ENCODE measurements around the gene RNU2-63P.
"Not testable (repeated sequence)": the region's sequence is repeated elsewhere in the genome, so short reads cannot be mapped to it uniquely, and the experiment has no call there.

RNU2-63P gene

DNA sequence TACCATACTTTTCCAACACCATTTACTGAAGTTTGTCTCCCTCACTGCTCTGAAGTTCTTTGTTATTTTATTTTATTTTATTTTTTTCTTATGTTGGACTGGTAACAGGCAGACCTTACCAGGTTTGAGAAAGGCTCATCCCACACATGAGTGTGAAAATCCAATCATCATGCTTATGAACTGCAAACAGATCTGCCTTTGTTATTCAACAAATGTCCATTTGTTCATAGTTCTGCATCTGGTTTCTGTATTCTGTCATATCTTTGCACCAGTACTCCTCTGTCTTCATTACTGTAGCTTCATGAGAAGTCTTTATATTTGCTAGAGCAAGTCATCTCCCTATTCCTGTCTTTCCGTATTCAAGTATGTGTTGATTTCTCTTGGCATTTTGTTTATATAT lies 5.3 kb downstream of the RNU2-63P start:
- H3K27me3 ChIP-seq (ENCODE audit: control insufficient read depth in 2 of 2, insufficient read depth in 2 of 2, low read length in 2 of 2), result no peaks in the 10 kb centered on the region
- H3K27ac ChIP-seq (ENCODE audit: low read depth in 2 of 2, low read length in 2 of 2), result no peak overlapping the region
- H3K9me3 ChIP-seq (ENCODE audit: control insufficient read depth in 2 of 2, low read length in 2 of 2), result no peaks in the 10 kb centered on the region
- H3K4me1 ChIP-seq (ENCODE audit: control insufficient read depth in 2 of 2, insufficient read depth in 2 of 2, low read length in 2 of 2), result no peaks in the 10 kb centered on the region
- H3K36me3 ChIP-seq (ENCODE audit: control insufficient read depth in 2 of 2, insufficient read depth in 2 of 2, low read length in 2 of 2), result no peaks in the 10 kb centered on the region
- H3K9ac ChIP-seq (ENCODE audit: low read depth in 1 of 2, low read length in 2 of 2), result no peak overlapping the region
- H3K4me3 ChIP-seq (ENCODE audit: low read length in 2 of 2), result no peak overlapping the region

DNA sequence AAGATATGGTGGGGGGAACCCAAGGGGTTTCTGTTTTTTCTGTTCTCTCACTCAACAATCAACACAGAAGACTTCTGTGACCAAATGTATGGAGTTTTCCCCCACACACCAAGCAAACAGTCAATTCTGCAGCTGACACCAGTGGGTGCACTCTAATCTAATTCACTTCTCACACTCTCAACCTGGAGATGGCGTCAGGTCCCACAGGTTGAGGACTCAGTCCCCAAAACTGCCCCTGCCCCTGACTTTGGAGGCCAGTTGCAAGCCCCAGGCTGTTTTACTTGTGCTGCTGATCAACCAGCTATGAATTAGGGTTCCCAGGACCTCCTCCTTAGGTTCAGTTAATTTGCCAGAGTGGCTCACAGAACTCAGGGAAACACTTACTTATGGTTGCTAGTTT lies 6.2 kb downstream of the RNU2-63P start:
- no peak overlapping the region for H3K4me3 ChIP-seq (ENCODE audit: low read length in 2 of 2)
- H3K36me3 ChIP-seq (ENCODE audit: control insufficient read depth in 2 of 2, insufficient read depth in 2 of 2, low read length in 2 of 2), result no peaks in the 10 kb centered on the region
- no peak overlapping the region for H3K9ac ChIP-seq (ENCODE audit: low read depth in 1 of 2, low read length in 2 of 2)
- no peaks in the 10 kb centered on the region for H3K27me3 ChIP-seq (ENCODE audit: control insufficient read depth in 2 of 2, insufficient read depth in 2 of 2, low read length in 2 of 2)
- no peaks in the 10 kb centered on the region for H3K4me1 ChIP-seq (ENCODE audit: control insufficient read depth in 2 of 2, insufficient read depth in 2 of 2, low read length in 2 of 2)
- no peaks in the 10 kb centered on the region for H3K9me3 ChIP-seq (ENCODE audit: control insufficient read depth in 2 of 2, low read length in 2 of 2)
- H3K27ac ChIP-seq (ENCODE audit: low read depth in 2 of 2, low read length in 2 of 2), result no peak overlapping the region

DNA sequence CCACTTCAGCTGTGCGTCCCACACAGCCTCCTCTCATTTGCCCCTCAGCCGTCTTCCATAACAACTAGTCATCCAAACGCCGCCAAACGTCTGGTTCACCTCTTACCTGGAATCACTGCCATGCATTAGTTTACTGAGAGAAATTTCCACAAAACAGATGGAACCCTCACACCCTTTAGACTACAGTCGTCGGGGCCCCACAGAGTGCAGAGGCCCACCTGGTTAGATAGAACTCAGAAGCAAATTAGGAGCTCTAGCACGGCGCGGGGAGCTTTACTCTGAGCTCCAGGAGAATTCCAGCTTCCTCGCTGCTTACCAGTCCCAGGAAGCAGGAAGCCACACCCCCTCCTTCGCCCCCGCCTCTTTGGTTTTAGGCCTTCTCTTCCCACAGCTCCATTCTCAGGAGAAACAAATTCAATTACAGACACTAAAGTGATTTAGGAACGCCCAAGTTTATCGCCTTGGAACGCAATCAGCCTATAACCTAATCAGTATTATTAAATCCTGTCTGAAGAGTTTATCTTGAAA lies 9.4 kb downstream of the RNU2-63P start:
- H3K9me3 ChIP-seq (ENCODE audit: control insufficient read depth in 2 of 2, low read length in 2 of 2), result no peaks in the 10 kb centered on the region
- H3K27me3 ChIP-seq (ENCODE audit: control insufficient read depth in 2 of 2, insufficient read depth in 2 of 2, low read length in 2 of 2), result no peaks in the 10 kb centered on the region
- no peak overlapping the region for H3K27ac ChIP-seq (ENCODE audit: low read depth in 2 of 2, low read length in 2 of 2)
- no peaks in the 10 kb centered on the region for H3K4me1 ChIP-seq (ENCODE audit: control insufficient read depth in 2 of 2, insufficient read depth in 2 of 2, low read length in 2 of 2)
- no peaks in the 10 kb centered on the region for H3K36me3 ChIP-seq (ENCODE audit: control insufficient read depth in 2 of 2, insufficient read depth in 2 of 2, low read length in 2 of 2)
- no peak overlapping the region for H3K9ac ChIP-seq (ENCODE audit: low read depth in 1 of 2, low read length in 2 of 2)
- H3K4me3 ChIP-seq (ENCODE audit: low read length in 2 of 2), result no peak overlapping the region

DNA sequence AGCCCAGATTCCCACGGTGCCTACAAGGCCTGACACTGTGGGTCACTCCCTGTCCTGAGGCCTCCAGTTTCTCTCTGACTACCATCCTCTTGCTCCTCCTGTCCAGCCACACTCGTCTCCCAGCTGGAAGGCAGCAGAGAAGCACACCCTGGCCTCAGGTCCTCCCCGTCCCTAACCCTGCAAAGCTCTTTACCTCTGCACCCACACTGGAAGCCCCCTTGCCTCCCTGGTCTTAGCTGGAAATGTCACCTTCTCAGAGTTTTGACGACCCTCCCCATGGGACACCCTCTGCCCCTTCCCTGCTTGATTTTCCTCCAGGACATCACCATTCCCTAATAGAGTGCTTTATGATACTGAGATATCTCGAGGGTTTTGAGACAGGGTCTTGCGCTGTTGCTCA lies 10.6 kb downstream of the RNU2-63P start:
- Histone ChIP-seq H3K36me3 (ENCODE audit: control insufficient read depth in 2 of 2, insufficient read depth in 2 of 2, low read length in 2 of 2) (no peaks in the 10 kb centered on the region), H3K9me3 (ENCODE audit: control insufficient read depth in 2 of 2, low read length in 2 of 2) (no peaks in the 10 kb centered on the region), H3K27me3 (ENCODE audit: control insufficient read depth in 2 of 2, insufficient read depth in 2 of 2, low read length in 2 of 2) (no peaks in the 10 kb centered on the region), H3K4me1 (ENCODE audit: control insufficient read depth in 2 of 2, insufficient read depth in 2 of 2, low read length in 2 of 2) (no peaks in the 10 kb centered on the region), H3K27ac (ENCODE audit: low read depth in 2 of 2, low read length in 2 of 2) (no peak overlapping the region), H3K4me3 (ENCODE audit: low read length in 2 of 2) (no peak overlapping the region), H3K9ac (ENCODE audit: low read depth in 1 of 2, low read length in 2 of 2) (no peak overlapping the region)

DNA sequence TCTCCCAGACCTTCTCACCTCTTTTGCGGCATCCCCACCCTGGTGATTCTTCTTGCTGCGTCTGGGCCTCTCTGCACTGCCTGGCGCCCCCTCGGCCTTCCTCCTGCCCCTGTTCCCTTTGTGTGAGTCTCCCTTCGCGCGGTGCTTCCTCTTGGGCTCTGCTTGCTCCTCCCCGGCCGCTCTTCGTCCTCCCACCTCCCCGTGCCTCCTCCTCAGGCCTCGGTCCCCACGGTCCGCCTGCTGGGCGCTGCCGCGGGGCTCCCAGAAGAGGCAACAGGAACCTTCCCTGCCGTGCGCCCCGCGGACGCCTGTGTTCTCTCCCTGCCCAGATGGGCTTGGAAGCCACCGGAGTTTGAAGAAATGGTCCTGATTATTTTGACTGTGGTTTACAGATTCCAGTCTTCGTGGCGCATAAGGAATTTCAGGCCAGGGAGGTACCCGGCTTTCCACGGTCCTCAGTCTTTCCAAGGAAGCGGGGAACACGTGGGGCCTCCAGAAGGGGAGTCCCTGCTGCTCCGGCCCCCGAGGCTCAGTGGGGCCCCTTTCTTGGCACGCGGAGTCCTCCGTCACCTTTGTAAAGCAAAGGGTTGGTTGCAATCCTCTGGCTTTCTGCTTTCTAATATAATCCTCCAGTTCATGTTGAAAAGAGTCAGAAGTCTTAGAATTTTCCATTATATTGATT lies 13.1 kb downstream of the RNU2-63P start:
- Histone ChIP-seq H3K9ac (ENCODE audit: low read depth in 1 of 2, low read length in 2 of 2) (no peak overlapping the region), H3K27me3 (ENCODE audit: control insufficient read depth in 2 of 2, insufficient read depth in 2 of 2, low read length in 2 of 2) (no peaks in the 10 kb centered on the region), H3K27ac (ENCODE audit: low read depth in 2 of 2, low read length in 2 of 2) (no peak overlapping the region), H3K9me3 (ENCODE audit: control insufficient read depth in 2 of 2, low read length in 2 of 2) (no peaks in the 10 kb centered on the region), H3K4me3 (ENCODE audit: low read length in 2 of 2) (no peak overlapping the region), H3K36me3 (ENCODE audit: control insufficient read depth in 2 of 2, insufficient read depth in 2 of 2, low read length in 2 of 2) (no peaks in the 10 kb centered on the region), H3K4me1 (ENCODE audit: control insufficient read depth in 2 of 2, insufficient read depth in 2 of 2, low read length in 2 of 2) (no peaks in the 10 kb centered on the region)

DNA sequence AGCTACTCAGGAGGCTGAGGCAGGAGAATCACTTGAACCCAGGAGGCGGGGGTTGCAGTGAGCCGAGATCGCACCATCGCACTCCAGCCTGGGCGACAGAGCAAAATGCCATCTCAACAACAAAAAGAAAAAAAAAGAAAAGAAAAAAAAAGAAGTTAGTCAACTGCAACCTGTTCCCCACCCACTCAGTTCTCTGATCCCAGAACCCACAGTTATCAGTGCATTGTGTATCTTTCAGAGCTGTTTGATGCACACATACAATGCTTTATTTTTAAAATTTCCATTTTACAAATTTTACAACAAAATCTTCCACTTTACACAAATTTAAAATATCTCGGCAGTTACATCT lies 14.0 kb downstream of the RNU2-63P start:
- H3K9ac ChIP-seq (ENCODE audit: low read depth in 1 of 2, low read length in 2 of 2), result no peak overlapping the region
- no peaks in the 10 kb centered on the region for H3K27me3 ChIP-seq (ENCODE audit: control insufficient read depth in 2 of 2, insufficient read depth in 2 of 2, low read length in 2 of 2)
- H3K9me3 ChIP-seq (ENCODE audit: control insufficient read depth in 2 of 2, low read length in 2 of 2), result no peaks in the 10 kb centered on the region
- no peaks in the 10 kb centered on the region for H3K36me3 ChIP-seq (ENCODE audit: control insufficient read depth in 2 of 2, insufficient read depth in 2 of 2, low read length in 2 of 2)
- H3K27ac ChIP-seq (ENCODE audit: low read depth in 2 of 2, low read length in 2 of 2), result no peak overlapping the region
- no peak overlapping the region for H3K4me3 ChIP-seq (ENCODE audit: low read length in 2 of 2)
- no peaks in the 10 kb centered on the region for H3K4me1 ChIP-seq (ENCODE audit: control insufficient read depth in 2 of 2, insufficient read depth in 2 of 2, low read length in 2 of 2)

DNA sequence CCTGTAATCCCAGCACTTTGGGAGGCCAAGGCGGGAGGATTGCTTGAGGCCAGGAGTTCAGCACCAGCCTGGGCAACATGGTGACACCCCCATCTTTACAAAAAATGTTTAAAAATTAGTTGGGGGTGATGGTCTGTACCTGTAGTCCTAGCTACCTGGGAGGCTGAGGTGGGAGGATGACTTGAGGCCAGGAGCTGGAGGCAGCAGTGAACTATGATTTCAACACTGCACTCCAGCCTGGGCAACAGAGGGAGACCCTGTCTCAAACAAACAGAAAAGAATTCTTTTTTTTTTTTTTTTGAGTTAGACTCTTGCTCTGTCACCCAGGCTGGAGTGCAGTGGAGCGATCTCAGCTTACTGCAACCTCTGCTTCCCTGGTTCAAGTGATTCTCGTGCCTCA lies 15.9 kb downstream of the RNU2-63P start:
- not testable (repeated sequence) for H3K36me3 ChIP-seq (ENCODE audit: control insufficient read depth in 2 of 2, insufficient read depth in 2 of 2, low read length in 2 of 2); H3K27me3 ChIP-seq (ENCODE audit: control insufficient read depth in 2 of 2, insufficient read depth in 2 of 2, low read length in 2 of 2); H3K9me3 ChIP-seq (ENCODE audit: control insufficient read depth in 2 of 2, low read length in 2 of 2); H3K27ac ChIP-seq (ENCODE audit: low read depth in 2 of 2, low read length in 2 of 2); H3K4me1 ChIP-seq (ENCODE audit: control insufficient read depth in 2 of 2, insufficient read depth in 2 of 2, low read length in 2 of 2); H3K4me3 ChIP-seq (ENCODE audit: low read length in 2 of 2); H3K9ac ChIP-seq (ENCODE audit: low read depth in 1 of 2, low read length in 2 of 2)

DNA sequence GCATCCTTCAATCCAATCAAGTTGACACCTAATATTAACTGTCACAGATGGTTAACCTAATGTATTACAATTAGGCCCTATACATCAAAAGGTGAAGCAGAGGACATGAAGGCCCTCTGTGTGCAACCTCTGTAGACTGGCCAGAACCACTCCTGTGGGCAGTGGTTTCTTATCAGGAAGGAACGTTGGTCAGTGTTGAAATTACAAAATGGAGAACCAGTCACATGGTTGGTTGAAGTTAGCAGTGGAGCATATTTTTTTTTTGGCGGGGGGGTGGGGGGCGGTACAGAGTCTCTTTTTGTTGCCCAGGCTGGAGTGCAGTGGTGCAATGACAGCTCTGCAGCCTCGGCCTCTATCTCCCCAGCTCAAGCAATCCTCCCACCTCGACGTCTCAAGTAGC lies 19.8 kb downstream of the RNU2-63P start:
- no peak overlapping the region for H3K27ac ChIP-seq (ENCODE audit: low read depth in 2 of 2, low read length in 2 of 2)

DNA sequence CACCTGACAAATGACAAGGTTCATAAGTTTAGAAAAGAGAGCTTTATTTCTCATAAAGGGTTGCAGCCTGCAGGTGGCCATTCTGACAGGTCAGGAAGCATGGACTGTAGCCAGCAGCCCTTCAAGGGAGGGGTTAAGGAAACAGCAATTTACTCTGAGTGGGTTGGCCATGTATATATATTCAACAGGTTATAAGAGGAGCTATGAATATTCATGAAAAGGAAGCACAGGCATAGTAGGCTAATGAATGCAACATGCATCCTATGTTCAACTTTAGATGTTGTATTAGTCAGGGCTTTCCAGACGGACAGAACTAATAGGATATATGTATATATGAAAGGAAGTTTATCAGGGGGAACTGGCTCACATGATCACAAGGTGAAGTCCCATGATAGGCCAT lies 20.6 kb downstream of the RNU2-63P start:
- H3K9ac ChIP-seq (ENCODE audit: low read depth in 1 of 2, low read length in 2 of 2), result no peak overlapping the region
- H3K27ac ChIP-seq (ENCODE audit: low read depth in 2 of 2, low read length in 2 of 2), result no peak overlapping the region
- no peaks in the 10 kb centered on the region for H3K4me1 ChIP-seq (ENCODE audit: control insufficient read depth in 2 of 2, insufficient read depth in 2 of 2, low read length in 2 of 2)
- no peaks in the 10 kb centered on the region for H3K9me3 ChIP-seq (ENCODE audit: control insufficient read depth in 2 of 2, low read length in 2 of 2)
- H3K4me3 ChIP-seq (ENCODE audit: low read length in 2 of 2), result no peak overlapping the region
- H3K36me3 ChIP-seq (ENCODE audit: control insufficient read depth in 2 of 2, insufficient read depth in 2 of 2, low read length in 2 of 2), result no peaks in the 10 kb centered on the region
- no peaks in the 10 kb centered on the region for H3K27me3 ChIP-seq (ENCODE audit: control insufficient read depth in 2 of 2, insufficient read depth in 2 of 2, low read length in 2 of 2)

More for the DNA sequence above, 19.8 kb downstream of the RNU2-63P start:
- Histone ChIP-seq H3K9me3 (ENCODE audit: control insufficient read depth in 2 of 2, low read length in 2 of 2) (no peaks in the 10 kb centered on the region), H3K27me3 (ENCODE audit: control insufficient read depth in 2 of 2, insufficient read depth in 2 of 2, low read length in 2 of 2) (no peaks in the 10 kb centered on the region), H3K4me1 (ENCODE audit: control insufficient read depth in 2 of 2, insufficient read depth in 2 of 2, low read length in 2 of 2) (no peaks in the 10 kb centered on the region), H3K4me3 (ENCODE audit: low read length in 2 of 2) (no peak overlapping the region), H3K9ac (ENCODE audit: low read depth in 1 of 2, low read length in 2 of 2) (no peak overlapping the region), H3K36me3 (ENCODE audit: control insufficient read depth in 2 of 2, insufficient read depth in 2 of 2, low read length in 2 of 2) (no peaks in the 10 kb centered on the region)

DNA sequence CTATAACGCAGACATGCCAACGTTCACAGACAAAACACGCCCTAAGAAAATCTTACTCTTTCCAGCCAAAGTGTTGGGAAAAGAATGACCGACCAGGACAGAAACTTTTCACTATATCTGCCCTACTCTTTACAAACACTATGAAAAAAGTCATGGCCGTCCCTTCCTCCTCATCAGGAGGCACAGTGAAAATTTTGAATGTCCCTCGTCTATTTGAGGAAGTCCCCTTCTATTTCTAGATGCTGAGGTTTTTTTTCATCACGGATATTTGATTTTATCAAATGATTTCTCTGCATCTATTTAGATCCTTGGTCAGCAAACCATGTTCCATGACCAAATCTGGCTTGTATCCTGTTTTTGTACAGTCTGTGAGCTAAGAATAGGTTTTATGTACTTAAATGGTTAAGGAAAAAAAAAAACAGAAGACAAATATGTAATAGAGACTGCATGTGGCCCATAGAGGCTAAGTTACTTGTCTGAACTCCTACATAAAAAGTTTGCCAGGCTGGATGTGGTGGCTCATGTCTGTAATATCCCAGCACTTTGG lies 22.0 kb downstream of the RNU2-63P start:
- not testable (repeated sequence) for H3K27ac ChIP-seq (ENCODE audit: low read depth in 2 of 2, low read length in 2 of 2); H3K4me3 ChIP-seq (ENCODE audit: low read length in 2 of 2); H3K36me3 ChIP-seq (ENCODE audit: control insufficient read depth in 2 of 2, insufficient read depth in 2 of 2, low read length in 2 of 2)

More for the DNA sequence above, 22.0 kb downstream of the RNU2-63P start:
- H3K27me3 ChIP-seq (ENCODE audit: control insufficient read depth in 2 of 2, insufficient read depth in 2 of 2, low read length in 2 of 2); H3K9ac ChIP-seq (ENCODE audit: low read depth in 1 of 2, low read length in 2 of 2); H3K4me1 ChIP-seq (ENCODE audit: control insufficient read depth in 2 of 2, insufficient read depth in 2 of 2, low read length in 2 of 2); H3K9me3 ChIP-seq (ENCODE audit: control insufficient read depth in 2 of 2, low read length in 2 of 2): not testable (repeated sequence)

All from mucosa of rectum (tissue), 2 donors.